ENCODE measurements around the gene C16orf74. TPM values are rescaled to one million over a fixed set of nuclear protein-coding genes. Genes with fewer than 3 reads are reported as not detected.

The C16orf74 gene
- total RNA-seq, 1 donor from 2014 or later: 20.2 TPM

- DNase-seq (ENCODE audit: extremely low read depth, low read depth, low spot score): no peak
These were observed 90.9 kb downstream of the C16orf74 start for GRCh38 chr16:85659805-85660511.

DNA sequence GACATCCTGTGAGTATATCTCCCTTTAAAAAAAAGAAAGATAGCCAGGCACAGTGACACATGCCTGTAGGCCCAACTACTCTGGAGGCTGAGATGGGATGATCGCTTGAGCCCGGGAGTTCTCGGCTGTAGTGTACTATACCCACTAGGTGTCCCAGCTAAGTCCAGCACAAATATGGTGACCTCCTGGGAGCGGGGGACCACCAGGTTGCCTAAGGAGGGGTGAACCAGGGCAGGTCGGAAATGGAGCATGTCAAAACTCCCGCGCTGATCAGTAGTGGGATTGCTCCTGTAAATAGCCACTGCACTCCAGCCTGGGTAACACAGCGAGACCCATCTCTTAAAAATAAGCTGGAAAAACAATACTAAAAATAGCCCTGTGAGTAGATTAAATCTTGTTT is 91.6 kb downstream of the C16orf74 start:
- no peak for DNase-seq (ENCODE audit: extremely low read depth, low read depth, low spot score)

- DNase-seq (ENCODE audit: extremely low read depth, low read depth, low spot score): no peak
These were observed 92.2 kb downstream of the C16orf74 start for GRCh38 chr16:85658504-85659326.

DNA sequence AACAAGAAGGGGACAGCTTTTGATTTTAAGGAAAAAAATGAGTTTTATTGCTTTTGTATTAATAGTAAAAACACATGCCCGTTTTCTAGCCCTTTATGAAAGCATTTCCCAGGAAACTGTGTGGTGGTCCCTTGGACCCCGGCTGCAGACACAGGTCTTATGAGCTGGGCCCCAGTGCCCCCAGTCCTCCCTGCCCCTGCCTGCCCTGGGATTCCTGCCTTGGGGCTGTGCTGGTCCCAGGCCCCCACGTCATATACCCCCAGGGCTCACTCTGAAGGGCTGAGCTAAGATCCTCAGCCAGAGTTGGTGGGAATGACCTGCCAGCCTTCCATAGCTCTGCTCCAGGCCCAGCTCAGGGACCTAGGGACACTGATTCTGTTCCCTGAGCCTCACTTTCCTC is 92.9 kb downstream of the C16orf74 start:
- no peak for DNase-seq (ENCODE audit: extremely low read depth, low read depth, low spot score)

Other genes starting within 250 kb of the C16orf74 start
- 19.9 and 30.5 TPM in 2 replicates for gene GSE1, start 137.8 kb downstream of the C16orf74 start, total RNA-seq
- 3.2 and 6.1 TPM in 2 replicates for gene GINS2, start 62.1 kb downstream of the C16orf74 start, total RNA-seq
- gene EMC8, start 48.4 kb upstream of the C16orf74 start, total RNA-seq: 44.5 and 48.7 TPM in 2 replicates
- 548 and 742 TPM in 2 replicates for gene COX4I1, start 48.6 kb upstream of the C16orf74 start, total RNA-seq
- 0.63 and 1.5 TPM in 2 replicates for gene IRF8, start 148.1 kb upstream of the C16orf74 start, total RNA-seq

All from glomerular endothelial cell (primary cell).